ENCODE data around the gene RUNX3.

RUNX3 gene

GRCh38 chr1:24932725-24933294 is 2.7 kb upstream of the RUNX3 start:
- no peak overlapping the region for H3K4me3 ChIP-seq (ENCODE audit: low read depth, low read length)
- ChIA-PET POLR2A (no interaction called here), CTCF (interaction anchor here (0.7 to 12.7 kb wide), 37 partner anchors 9 to 307 kb away, joined by 3 to 164 read pairs (median 5); no protein-coding TSS in a partner anchor)
- no peak for DNase-seq (ENCODE audit: low read depth, low spot score)
- no peak for TF ChIP-seq CTCF (IDR thresholded peaks at IDR 0.05; ENCODE audit: insufficient read depth, low read length, missing control alignments)

GRCh38 chr1:24932284-24932683 is 2.2 kb upstream of the RUNX3 start:
- no peak for DNase-seq (ENCODE audit: low read depth, low spot score)
- TF ChIP-seq CTCF (IDR thresholded peaks at IDR 0.05; ENCODE audit: insufficient read depth, low read length, missing control alignments): peak; percentile 61
- ChIA-PET POLR2A (no interaction called here), CTCF (interaction anchor here (0.7 to 12.7 kb wide), 36 partner anchors 8 to 307 kb away, joined by 3 to 164 read pairs (median 5); no protein-coding TSS in a partner anchor)
- no peak overlapping the region for H3K4me3 ChIP-seq (ENCODE audit: low read depth, low read length)

- H3K4me3 ChIP-seq (ENCODE audit: low read depth, low read length): no peak overlapping the region
- TF ChIP-seq CTCF (IDR thresholded peaks at IDR 0.05; ENCODE audit: insufficient read depth, low read length, missing control alignments): no peak
- ChIA-PET POLR2A (no interaction called here), CTCF (interaction anchor here (0.5 to 12.7 kb wide), 28 partner anchors 8 to 780 kb away, joined by 3 to 164 read pairs (median 5); no protein-coding TSS in a partner anchor)
- DNase-seq (ENCODE audit: low read depth, low spot score): no peak
Measured at GRCh38 chr1:24931468-24932231, 1.6 kb upstream of the RUNX3 start.

- ChIA-PET POLR2A (interaction anchor here (0.8 kb wide), 1 partner anchor 19 kb away, joined by 3 read pairs; no protein-coding TSS in a partner anchor), CTCF (interaction anchor here (0.5 to 12.7 kb wide), 12 partner anchors 11 to 779 kb away, joined by 3 to 164 read pairs (median 5); no protein-coding TSS in a partner anchor)
- TF ChIP-seq CTCF (IDR thresholded peaks at IDR 0.05; ENCODE audit: insufficient read depth, low read length, missing control alignments): no peak
- DNase-seq (ENCODE audit: low read depth, low spot score): no peak
- H3K4me3 ChIP-seq (ENCODE audit: low read depth, low read length): no peak overlapping the region
Measured at GRCh38 chr1:24931146-24931467, 1.0 kb upstream of the RUNX3 start.

- no peak for TF ChIP-seq CTCF (IDR thresholded peaks at IDR 0.05; ENCODE audit: insufficient read depth, low read length, missing control alignments)
- peak overlapping the region; percentile 66 for H3K4me3 ChIP-seq (ENCODE audit: low read depth, low read length)
- ChIA-PET POLR2A (interaction anchor here (1.0 kb wide), 1 partner anchor 16 kb away, joined by 3 read pairs; no protein-coding TSS in a partner anchor), CTCF (interaction anchor here (1.0 to 12.7 kb wide), 8 partner anchors 8 to 277 kb away, joined by 3 to 164 read pairs (median 20); no protein-coding TSS in a partner anchor)
- no peak for DNase-seq (ENCODE audit: low read depth, low spot score)
Measured at GRCh38 chr1:24929398-24930259, 447 bp downstream of the RUNX3 start.
